Measurements from ENCODE around the gene BOD1L2. TPM values are rescaled to one million over a fixed set of nuclear protein-coding genes. Genes with fewer than 3 reads are reported as not detected.

Gene BOD1L2
- total RNA-seq, 2 donors from 2014 or later: 0.13 to 1.3 TPM

DNA sequence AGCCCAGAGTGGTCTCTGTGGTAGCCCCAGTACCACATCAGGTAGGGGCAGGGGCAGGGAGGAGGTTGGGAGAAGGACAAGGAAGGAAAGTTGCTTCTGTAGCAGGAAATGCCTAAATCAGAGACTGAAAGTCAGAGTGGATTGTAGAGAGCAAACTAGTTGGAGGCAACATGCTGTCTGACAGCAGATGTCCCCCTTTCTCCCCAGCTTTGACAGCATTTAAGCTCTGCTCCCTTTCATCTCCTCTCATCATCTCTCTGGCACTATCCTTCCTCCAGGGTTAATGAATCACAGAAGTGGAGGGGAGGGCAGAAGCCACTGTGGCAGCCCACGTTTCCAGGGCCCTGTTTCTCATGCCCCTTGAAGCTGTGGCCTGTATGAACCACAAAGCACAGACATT is 50.4 kb downstream of the BOD1L2 start:
- H3K9me3 ChIP-seq (ENCODE audit: control insufficient read depth, low read length): no peaks in the 10 kb centered on the region
- H3K4me3 ChIP-seq (ENCODE audit: low read length): no peak overlapping the region
- Mint-ChIP-seq H3K4me3 (no peak overlapping the region), H3K4me1 (peaks cover 4% of the 10 kb centered on the region), H3K36me3 (ENCODE audit: low read depth) (no peaks in the 10 kb centered on the region), H3K27me3 (ENCODE audit: insufficient read depth) (peaks cover 6% of the 10 kb centered on the region), H3K9me3 (no peaks in the 10 kb centered on the region), H3K27ac (no peak overlapping the region)
- H3K36me3 ChIP-seq (ENCODE audit: control insufficient read depth, insufficient read depth, low read length): no peaks in the 10 kb centered on the region
- TF ChIP-seq, protein P1, sequence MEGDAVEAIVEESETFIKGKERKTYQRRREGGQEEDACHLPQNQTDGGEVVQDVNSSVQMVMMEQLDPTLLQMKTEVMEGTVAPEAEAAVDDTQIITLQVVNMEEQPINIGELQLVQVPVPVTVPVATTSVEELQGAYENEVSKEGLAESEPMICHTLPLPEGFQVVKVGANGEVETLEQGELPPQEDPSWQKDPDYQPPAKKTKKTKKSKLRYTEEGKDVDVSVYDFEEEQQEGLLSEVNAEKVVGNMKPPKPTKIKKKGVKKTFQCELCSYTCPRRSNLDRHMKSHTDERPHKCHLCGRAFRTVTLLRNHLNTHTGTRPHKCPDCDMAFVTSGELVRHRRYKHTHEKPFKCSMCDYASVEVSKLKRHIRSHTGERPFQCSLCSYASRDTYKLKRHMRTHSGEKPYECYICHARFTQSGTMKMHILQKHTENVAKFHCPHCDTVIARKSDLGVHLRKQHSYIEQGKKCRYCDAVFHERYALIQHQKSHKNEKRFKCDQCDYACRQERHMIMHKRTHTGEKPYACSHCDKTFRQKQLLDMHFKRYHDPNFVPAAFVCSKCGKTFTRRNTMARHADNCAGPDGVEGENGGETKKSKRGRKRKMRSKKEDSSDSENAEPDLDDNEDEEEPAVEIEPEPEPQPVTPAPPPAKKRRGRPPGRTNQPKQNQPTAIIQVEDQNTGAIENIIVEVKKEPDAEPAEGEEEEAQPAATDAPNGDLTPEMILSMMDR (conservative IDR thresholded peaks at IDR 0.05): no peak
- no peaks in the 10 kb centered on the region for H3K27me3 ChIP-seq (ENCODE audit: control insufficient read depth, insufficient read depth, low read length, poor library complexity, severe bottlenecking)
- H3K4me1 ChIP-seq (ENCODE audit: control insufficient read depth, insufficient read depth, low read length): no peaks in the 10 kb centered on the region
- DNase-seq: no peak
- no peak overlapping the region for H3K27ac ChIP-seq (ENCODE audit: low read depth, low read length)
- WGBS, 2 experiments (ENCODE audit: insufficient coverage in 1 of 2, insufficient read length in 1 of 2): 74% methylated on average over 1 of the region's 1 CpG; no CpG with 5 or more reads in 1 of the 2 experiments
- H3K9ac ChIP-seq (ENCODE audit: extremely low read depth, low read length, poor library complexity, severe bottlenecking): no peak overlapping the region

DNA sequence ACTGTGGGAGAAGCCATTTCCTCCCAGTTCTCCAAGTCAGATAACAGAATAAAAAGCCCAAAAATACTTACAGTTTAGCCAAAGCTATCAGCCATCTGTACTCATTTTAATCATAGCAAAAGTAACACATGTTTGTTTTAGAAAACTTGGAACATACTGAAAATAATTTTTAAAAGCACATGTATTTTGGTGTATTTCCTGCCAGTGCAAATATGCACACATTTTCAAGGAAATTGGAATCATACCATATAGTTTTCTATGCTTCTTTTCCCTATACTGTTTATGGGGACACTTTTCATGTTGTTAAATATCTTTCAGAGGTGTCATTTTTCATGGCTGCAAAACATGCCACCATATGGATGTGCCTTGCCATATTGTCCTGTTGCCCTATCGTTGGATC is 51.2 kb downstream of the BOD1L2 start:
- DNase-seq: no peak
- WGBS, 2 experiments (ENCODE audit: insufficient coverage in 1 of 2, insufficient read length in 1 of 2): 88 to 96% methylated on average over 1 of the region's 1 CpG

More for the DNA sequence above, 51.2 kb downstream of the BOD1L2 start:
- H3K27me3 ChIP-seq (ENCODE audit: control insufficient read depth, insufficient read depth, low read length, poor library complexity, severe bottlenecking): no peaks in the 10 kb centered on the region
- no peaks in the 10 kb centered on the region for H3K9me3 ChIP-seq (ENCODE audit: control insufficient read depth, low read length)
- Mint-ChIP-seq H3K9me3 (no peaks in the 10 kb centered on the region), H3K4me3 (no peak overlapping the region), H3K27me3 (ENCODE audit: insufficient read depth) (peaks cover 6% of the 10 kb centered on the region), H3K4me1 (peaks cover 4% of the 10 kb centered on the region), H3K27ac (no peak overlapping the region), H3K36me3 (ENCODE audit: low read depth) (no peaks in the 10 kb centered on the region)
- no peak overlapping the region for H3K27ac ChIP-seq (ENCODE audit: low read depth, low read length)
- no peak overlapping the region for H3K4me3 ChIP-seq (ENCODE audit: low read length)
- TF ChIP-seq, protein P1 (conservative IDR thresholded peaks at IDR 0.05): no peak
- no peak overlapping the region for H3K9ac ChIP-seq (ENCODE audit: extremely low read depth, low read length, poor library complexity, severe bottlenecking)
- H3K4me1 ChIP-seq (ENCODE audit: control insufficient read depth, insufficient read depth, low read length): no peaks in the 10 kb centered on the region
- no peaks in the 10 kb centered on the region for H3K36me3 ChIP-seq (ENCODE audit: control insufficient read depth, insufficient read depth, low read length)

Other genes with a start within 250 kb of the BOD1L2 start
- gene ST8SIA3, start 205.5 kb downstream of the BOD1L2 start, total RNA-seq: 1 to 10 TPM; 1.1 to 1.6 TPM

Measured in endodermal cell (in vitro differentiated cells).